Stimulated activated CD8-positive, alpha-beta memory T cell treated with anti-CD3 and anti-CD28 coated beads, Interleukin-4, amount 100 ng/mL, for 48 hours (primary cell): ENCODE measurements around the gene CREB3L1.
"Not testable (repeated sequence)": the region's sequence is repeated elsewhere in the genome, so short reads cannot be mapped to it uniquely, and the experiment has no call there.

Experiments used
- DNase-seq: peaks from one replicate; pipeline ENCODE4 v3.0.0-alpha.2; 2020

Gene CREB3L1

DNA sequence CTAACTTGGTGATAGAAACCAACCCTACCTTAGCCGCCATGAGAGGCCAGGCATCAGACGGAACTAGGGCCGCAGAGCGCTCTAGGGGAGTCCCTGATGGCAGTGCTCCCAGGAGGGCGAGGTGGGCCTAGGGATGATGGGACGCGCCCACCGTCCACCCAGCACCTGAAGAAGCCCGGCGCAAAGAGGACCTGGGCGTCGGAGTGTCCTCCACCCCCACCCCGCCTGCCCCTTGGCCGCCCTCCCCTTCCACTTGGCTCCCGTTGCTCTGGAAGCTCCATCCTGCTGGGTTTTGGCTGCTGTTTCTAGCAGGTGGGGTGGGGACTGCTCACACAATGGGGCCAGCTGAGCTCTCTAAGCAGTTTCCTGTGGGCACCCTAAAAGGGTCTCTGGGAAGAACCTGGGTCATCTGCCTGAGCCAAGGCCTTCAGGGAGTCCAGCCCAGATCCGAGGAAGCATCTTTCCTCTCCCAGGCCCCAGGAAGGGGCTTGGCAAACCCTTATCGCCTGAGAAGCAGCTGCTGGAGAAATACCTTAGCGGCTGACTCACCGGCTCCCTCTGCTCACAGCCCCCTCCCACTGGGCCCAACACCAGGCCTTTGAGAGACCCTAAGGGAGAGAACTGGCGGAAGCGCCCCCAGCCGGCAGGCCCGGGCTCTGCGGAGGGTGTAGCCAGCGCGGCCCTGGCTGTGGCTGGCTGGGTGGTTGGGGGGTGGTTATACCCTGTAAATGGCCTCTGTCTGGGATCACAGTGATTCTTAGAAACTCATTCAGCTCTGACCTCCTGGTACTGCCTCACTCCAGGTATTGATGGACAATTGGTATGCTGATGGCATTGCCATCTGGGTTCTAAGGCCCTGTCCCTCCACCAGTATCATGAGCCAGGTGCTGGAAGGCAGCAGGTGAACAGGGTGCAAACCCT lies 19.3 kb downstream of the CREB3L1 start:
- no peak for DNase-seq

DNA sequence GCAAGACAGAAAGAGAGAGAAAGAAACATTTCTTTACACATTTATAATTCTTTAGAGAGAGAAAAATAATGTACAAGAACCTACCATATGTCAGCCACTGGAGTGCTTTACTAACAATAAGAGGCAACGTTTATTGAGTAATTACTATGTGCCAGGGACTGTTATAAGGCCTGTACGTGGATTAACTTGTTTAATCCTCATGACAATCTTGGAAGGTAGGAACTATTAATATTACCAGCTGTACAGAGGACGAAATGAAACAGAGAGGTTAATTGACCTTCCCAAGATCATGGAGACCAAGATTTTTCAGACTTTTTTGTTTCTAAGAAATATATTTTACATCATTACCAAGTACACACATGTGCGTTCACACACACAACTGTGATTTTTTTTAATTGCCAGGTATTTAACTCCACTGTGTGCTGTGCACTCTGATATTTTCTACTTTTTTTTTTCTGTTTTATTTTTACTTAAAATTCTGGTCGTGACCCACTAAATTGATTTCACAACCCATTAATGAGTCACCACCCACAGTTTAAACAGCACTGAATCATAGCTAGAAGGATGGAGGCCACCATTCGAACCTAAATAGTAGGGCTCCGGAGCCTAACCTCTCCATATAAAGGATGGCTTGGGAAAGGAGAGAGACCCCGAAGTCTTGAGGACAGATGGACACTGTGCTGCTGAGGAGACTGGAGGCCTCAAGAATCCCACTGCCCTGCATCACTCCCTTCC lies 21.4 kb downstream of the CREB3L1 start:
- no peak for DNase-seq

DNA sequence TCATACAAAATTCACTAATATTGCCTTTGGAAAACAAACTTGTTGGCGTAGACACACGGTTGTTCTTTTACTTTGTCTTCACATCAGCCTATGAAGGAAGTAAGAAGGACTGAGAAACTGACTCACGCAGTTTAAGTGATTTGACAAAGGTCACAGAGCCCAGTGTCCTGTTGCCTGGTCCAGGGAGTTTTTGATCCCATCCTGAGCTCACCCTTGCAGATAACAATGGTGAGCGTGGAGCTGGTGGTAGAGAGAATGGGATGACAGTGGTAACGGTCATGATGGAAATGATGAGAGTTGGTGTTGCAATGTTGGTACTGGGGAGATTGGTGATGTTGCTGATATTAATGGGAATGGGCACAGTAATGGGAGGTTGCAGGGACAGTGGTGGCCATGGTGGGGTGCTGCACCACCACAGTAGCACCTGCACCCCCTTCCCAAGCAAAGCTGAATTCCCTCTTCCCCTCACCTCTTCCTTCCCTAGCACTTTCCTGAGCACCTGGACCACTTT lies 22.0 kb downstream of the CREB3L1 start:
- no peak for DNase-seq

DNA sequence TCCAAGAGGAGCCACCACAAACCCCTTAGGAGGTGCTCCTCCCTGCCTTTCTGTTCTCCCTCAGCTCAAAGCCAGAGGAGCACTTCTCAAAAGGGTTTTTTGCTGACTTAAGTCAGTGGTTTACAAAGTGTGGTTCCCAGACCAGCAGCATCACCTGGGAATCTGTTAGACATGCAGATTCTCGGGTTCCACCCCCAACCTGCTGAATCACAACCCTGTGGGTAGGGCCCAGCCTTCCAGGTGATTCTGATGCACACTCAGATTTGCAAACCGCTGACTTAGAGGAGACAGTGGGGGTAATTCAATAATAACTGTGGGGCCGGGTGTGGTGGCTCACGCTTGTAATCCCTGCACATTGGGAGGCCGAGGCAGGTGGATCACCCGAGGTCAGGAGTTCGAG lies 22.8 kb downstream of the CREB3L1 start:
- DNase-seq, result no peak

DNA sequence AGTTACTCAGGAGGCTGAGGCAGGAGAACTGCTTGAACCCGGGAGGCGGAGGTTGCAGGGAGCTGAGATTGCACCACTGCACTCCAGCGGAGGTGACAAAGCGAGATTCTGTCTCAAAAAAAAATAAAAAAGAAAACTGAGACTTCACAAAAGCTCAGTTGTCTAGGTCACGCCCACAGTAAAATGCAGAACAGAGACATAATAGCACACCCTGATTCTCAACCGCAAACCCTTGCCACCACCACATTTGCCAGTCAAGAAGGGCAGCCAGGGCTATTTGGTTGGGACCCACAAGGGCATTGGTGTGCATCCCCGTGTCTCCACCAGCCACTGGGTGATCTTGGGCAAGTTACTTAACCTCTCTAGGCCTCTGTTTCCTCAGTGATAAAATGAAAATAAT lies 25.4 kb downstream of the CREB3L1 start:
- DNase-seq, result no peak

DNA sequence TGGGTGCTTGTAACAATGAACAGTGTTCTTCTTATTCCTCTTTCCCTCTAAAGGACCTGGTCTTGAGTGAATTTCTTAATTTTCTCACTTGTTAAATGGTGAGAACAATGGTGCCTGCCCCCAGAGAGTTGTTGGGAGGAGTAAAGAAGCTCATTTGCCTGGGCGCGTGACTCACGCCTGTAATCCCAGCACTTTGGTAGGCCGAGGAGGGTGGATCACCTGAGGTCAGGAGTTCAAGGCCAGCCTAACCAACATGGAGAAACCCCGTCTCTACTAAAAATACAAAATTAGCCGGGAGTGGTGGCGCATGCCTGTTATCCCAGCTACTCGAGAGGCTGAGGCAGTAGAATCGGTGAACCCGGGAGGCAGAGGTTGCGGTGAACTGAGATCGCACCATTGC lies 26.6 kb downstream of the CREB3L1 start:
- not testable (repeated sequence) for DNase-seq

DNA sequence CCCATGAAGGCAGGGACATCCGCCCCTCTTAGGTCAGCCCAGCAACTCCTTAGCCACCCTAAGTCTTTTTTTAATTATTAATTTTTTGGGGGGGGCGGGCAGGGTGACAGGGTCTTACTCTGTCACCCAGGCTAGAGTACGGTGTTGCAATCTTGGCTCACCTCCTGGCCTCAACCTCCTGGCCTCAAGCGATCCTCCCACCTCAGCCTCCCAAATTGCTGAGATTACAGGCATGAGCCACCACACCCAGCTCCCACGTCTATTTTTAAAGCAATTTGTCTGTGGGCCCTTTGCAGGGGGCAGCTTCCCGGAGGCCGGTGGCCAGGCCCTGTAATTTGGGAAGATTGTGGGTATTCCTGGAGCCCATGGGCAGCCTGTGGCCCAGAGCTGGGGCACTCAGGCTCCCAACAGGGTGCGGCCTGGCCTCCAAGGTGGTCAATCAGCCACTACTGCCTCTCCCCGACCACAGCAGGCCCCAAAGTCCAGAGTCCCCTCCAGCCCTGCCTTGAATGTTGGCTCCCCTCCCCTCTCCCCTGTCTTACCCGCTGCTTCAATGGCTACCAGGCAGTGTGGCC lies 27.2 kb downstream of the CREB3L1 start:
- no peak for DNase-seq

DNA sequence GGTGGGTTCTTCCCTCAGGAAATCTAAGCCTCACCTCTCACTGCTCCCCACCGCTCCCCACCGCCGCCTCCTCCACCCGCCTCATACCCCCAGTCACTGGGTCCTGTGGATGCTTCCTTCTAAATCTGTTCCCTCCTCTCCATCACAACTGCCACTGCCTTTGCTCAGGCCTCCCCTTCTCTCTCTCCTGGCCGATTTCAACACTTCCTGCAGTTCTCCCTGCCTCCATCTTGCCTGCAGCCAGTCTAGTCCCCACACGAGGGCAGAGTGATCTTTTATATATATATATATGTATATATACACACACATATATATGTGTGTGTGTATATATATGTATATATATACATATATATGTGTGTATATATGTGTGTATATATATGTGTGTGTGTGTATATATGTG lies 27.8 kb downstream of the CREB3L1 start:
- DNase-seq, result no peak

DNA sequence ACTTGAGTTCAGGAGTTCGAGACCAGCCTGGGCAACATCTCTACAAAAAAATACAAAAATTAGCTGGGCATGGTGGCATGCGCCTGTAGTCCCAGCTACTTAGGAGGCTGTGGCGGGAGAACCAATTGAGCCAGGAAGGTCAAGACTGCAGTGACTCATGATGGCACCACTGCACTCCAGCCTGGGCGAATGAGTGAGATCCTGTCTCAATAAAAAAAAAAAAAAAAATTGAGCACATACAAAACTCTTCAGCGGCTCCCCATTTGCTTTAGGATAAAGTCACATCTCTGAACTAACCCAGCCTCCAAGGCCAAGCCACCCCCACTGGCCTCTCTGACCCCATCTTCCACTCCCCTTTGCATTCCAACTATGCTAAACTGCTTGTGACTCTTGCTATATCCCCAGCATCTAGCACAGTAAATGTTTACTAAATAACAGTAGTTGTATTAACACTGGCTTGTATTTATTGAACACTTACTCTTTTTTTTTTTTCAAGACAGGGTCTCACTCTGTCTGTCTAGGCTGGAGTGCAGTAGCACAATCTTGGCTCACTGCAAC lies 28.9 kb downstream of the CREB3L1 start:
- no peak for DNase-seq

DNA sequence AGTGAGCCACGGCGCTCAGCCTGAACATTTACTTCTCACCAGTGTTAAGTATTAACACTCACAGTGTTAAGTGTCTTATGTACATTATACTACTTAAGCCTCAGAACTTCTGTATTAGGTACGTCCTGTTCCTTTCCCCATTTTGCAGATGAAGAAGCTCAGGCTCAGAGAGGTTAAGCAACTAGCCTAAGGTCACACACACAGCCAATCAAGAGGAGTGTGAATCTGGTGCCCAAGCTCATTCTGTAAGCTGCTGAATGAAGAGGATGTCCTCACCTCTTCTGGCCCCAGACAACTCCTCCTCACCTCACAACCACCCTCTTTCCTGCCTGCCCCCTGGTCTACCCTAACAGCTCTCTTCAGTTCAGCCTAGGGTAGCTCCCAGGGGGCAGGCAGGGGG lies 29.9 kb downstream of the CREB3L1 start:
- DNase-seq, result no peak

DNA sequence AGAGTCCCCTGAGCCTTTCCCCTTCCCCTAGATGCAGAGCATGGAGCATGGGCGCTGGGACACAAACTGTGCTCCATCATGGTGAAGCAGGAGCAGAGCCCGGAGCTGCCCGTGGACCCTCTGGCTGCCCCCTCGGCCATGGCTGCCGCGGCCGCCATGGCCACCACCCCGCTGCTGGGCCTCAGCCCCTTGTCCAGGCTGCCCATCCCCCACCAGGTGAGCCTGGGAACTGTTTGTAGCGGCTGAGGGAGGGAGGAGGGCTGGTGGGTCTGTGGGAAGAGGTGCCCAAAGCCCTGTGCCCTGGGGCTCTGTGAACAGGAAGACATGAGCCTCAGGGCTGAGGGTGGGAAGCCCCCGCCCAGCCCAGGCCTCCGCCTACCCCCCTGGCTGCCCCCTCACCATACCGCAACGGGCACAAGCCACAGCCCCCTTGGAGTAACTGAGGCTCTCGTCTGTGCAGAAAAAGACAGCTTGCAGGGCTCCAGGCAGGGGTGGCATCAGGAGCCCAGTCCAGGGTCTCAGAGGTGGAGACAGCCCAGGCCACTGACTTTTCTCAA lies 30.4 kb downstream of the CREB3L1 start:
- no peak for DNase-seq

DNA sequence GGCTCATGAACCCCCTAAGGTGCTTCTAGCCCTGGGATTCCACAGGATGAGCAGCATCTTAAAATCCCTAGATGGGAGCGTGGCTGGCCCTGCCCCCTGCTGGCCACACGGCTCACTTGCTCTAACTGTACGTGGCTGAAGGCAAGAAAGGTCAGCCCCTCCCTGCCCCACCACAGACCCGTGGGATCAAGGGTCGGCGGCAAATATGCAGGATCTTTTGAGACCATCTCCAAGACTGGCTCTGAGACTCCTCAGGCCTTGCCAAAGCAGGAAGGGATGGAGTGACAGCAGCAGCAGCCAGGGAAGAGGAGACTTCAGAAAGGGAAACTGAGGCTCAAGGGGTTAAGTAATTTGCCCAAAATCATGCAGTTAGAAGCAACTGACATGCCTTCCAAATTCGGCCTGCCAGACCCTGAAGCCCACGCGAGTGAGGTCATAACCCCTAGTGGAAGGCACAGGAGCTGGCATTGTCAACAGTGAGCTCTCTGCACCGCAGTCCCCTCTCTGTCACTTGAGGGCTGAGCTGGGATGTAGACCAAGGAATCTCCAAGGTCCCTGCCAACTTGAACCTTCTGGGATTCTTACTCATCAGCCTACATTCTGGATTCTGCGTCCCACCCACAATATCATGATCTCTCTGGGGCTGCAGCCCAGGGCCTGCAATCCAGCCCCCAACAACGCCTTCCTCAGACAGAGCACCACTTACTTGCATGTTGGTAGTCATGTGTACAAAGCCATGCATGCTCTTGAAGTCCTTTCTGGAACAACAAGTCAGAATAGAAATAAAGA lies 31.4 kb downstream of the CREB3L1 start:
- peak; percentile 82 for DNase-seq

DNA sequence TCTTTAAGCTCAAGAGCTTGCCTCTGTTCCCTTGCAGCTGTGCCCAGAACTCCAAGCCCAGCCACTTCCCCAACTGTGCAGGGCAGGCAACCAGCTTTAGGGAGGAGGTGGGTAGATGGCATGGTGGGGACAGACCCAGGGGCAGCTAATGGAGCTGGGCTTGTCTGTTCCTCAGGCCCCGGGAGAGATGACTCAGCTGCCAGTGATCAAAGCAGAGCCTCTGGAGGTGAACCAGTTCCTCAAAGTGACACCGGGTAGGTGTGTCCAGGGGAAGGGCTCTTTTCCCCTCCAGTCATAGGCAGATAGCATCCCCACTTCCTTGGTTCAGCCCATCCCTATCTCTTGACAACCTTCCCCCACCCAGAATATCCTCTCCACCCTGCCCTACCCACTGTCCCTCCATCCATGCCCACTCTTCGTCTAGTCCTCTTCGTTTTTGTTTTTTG lies 32.4 kb downstream of the CREB3L1 start:
- DNase-seq, result no peak

DNA sequence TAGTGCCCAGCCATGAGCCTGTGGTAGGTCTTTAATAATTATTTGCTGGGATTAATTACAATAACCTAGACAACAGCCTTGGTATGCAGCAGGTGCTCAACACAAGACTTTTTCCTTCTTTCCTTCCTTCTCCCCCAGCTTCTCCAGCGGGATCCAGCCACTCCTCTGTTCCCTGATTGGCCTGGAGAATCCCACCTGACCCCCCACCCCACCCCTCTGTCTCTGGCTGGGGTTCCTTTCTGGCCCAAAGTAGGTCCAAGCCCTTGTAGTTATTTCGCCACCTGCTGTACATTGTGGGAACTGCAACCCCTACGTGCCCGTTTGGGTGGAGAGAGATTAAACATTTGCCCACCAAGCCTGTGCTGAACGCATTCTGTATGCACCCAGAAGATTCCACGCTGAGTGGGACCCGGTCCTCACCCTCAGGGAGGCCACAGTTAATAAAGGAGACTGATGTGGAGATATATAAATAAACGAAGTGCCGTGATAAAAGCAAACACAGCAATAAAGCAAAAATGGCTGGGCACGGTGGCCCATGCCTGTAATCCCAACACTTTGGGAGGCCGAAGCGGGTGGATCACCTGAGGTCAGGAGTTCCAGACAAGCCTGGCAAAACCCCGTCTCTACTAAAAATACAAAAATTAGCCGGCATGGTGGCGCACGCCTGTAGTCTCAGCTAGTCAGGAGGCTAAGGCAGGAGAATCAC lies 37.7 kb downstream of the CREB3L1 start:
- DNase-seq, result peak; percentile 91

DNA sequence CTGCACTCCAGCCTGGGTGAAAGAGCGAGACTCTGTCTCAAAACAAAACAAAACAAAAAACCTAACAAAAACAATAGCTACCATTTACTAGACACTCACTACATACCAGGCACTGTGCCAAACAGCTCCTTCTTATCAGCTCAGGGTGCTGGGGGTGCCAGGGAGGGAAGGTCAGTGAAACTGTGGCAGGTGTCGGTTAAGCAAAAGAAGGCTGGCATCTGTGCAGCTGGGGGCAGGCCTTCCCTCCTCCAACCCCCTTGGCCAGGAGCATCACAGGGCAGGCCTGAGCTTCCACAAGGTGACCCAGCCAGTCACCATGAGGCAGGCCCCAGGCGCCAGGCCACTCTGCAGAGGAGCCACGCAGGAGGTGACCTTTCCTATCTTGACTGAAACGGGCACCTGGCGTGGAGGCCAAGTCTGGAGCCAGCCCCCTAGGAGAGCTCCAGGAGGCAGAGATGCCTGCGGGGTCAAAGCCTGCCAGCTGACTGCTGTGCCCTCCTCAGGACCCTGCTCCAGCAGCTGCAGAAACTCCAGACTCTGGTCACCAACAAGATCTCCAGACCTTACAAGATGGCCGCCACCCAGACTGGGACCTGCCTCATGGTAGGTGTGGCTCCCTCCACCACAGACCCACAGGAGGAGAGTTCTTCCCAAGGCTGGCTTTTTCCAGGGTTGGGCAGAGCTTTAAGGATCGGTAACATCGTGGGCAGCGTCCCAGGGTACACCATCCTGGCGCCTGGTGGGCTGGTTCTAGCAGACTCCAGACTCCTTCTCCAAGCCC lies 38.5 kb downstream of the CREB3L1 start:
- DNase-seq, result no peak

DNA sequence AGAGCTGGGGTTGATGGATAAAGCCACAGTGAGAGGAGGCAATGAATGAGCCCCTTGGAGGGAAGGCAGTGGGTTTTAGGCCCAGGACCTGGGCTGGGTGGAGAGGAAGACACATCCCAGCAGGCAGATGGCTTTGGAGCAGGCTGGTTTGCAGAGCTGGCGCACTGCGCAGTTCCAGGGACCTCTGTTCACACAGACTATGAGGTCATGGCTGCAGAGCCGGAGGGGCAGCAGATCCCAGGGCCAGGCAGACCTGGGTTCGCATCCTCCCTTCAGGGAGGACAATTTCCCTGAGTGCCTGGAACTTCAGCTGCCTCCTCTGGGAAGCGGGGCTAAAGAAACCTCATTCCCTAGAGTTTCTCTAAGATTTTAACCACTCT lies 41.6 kb downstream of the CREB3L1 start:
- no peak for DNase-seq

DNA sequence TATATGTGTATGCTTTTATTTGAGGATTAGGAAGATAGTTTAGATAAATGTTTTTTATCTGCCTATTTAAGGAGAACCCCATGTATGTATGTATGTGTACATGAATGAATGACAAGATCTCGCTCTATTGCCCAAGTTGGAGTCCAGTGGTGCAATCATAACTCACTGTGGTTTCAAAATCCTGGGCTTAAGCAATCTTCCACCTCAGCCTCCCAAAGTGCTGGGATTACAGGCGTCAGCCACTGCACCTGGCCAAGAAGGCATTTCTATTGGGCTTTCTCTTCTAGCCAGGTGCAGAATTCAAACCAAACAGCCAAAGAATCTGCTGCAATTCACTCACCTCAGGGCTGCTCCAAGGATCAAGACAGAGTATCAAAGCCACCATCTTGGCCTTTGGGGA lies 44.3 kb downstream of the CREB3L1 start:
- DNase-seq, result no peak

DNA sequence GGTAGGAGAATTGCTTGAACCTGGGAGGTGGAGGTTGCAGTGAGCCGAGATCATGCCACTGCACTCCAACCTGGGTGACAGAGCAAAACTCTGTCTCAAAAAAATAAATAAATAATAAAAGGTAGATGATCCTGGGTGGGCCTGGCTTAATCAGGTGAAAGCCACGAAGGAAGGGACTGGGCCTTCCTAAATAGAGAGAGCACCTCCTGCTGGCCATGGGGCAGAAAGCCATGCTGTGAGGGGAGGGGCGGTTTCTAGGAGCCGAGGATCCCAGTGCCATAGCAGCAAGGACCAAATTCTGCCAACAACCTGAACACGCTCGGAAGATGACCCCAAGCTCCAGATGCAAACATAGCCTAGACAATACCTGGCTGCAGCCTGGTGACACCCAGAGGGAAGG lies 45.3 kb downstream of the CREB3L1 start:
- peak; percentile 54 for DNase-seq

DNA sequence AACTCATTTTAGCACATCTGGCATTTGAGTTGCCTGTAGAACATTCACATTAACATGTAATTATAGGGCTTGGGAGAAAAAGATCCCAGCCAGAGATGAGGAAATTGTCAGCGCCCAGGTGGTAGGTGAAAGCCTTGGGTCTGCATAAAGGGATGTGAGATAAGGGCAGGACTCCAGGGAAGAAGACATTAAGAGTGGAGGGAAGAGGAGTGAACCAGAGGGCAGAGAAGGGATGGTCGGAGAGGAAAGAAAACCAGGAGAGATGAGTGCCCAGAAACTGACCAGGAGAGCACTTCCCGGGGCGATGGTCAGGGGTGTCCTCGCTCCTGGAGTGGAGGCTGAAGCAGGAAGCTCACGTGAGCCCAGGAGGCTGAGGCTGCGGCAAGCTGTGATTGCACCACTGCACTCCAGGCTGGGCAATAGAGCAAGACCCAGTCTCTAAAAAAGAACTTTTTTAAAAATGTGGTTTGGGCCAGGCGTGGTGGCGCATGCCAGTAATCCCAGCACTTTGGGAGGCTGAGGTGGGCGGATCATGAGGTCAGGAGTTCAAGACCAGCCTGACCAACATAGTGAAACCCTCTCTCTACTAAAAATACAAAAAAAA lies 49.5 kb downstream of the CREB3L1 start:
- DNase-seq, result no peak

DNA sequence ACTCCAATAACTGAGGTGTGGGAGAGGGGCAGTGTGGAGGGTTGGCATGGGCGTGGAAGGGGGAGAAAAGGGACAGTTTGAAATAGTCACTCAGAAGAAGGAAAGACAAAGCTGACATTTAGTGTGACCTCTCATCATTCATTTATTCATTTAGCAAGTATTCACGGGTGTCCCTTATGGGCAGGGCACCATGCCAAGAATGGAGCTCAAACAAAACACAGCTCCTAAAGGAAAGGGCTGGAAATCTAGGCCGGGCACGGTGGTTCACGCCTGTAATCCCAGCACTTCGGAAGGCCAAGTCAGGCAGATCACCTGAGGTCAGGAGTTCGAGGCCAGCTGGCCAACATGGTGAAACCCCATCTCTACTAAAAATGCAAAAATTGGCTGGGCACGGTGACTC lies 50.4 kb downstream of the CREB3L1 start:
- no peak for DNase-seq
